ENCODE data around the gene CCNE1.
A peak's percentile ranks its signal among the peaks of the same experiment; 100 is the strongest.

Gene CCNE1

DNA sequence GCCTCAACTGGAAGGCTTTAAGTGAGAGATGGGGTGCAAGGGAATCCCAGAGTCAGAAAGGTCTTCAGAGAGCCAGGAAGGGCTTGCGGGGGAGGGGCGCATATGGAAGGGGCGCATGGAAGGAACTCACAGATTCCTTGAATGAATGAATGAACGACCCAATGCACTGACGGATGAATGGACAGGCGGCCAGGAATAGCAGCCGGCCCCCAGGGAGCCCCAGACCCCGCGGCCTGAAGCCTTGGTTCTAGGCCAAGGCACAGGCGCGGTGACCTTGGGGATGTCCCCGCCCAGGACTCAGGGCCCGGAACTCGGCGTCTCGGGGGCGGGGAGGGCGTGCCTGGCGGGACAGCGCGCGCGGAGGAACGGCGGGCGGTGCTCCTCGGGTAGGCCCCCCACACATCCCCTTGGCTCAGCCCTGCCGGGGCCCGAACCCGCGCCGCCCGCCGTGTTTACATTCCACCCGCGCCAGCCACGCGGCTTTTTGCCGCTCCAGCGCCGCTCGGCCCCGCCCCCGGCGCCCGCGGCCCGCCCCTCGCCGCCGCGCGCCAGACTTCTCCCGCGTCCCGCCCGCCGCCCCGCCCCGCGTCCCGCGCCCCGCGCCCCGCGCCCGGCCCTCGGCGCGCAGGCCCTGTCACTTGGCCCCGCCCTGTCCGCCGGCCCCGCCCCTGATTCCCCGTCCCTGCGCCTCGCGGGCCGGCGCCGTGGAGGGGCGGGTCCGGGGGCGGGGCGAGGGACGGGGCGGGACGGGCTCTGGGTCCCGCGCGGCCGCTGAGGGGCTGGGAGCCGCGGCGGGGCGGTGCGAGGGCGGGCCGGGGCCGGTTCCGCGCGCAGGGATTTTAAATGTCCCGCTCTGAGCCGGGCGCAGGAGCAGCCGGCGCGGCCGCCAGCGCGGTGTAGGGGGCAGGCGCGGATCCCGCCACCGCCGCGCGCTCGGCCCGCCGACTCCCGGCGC is at the start of gene CCNE1:
Gene CCNE1 (plus strand): TSS at position 867 of the 955 bp plus-strand sequence. CDS start 565 bp downstream, outside the sequence.
- peak; percentile 91 for DNase-seq (ENCODE audit: low read depth)

DNA sequence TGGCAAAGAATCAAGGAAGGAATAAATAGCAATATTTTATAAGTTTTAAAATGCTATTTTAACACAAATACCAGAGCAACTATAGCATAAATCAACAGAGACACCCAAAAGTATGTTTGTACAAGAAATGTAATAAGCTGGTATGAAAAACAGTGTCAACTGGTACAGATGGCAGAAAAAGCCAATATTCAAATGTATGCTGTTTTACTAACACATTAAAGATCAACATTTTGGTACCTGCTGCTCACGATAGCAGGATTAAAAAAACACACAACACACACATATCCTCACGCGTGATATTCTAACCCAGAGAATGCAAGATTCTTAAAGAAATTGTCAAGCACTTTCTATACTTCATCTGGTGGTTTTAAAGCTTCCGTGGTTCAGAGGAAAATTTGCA is 48.6 kb upstream of the CCNE1 start:
- DNase-seq (ENCODE audit: low read depth) = no peak

DNA sequence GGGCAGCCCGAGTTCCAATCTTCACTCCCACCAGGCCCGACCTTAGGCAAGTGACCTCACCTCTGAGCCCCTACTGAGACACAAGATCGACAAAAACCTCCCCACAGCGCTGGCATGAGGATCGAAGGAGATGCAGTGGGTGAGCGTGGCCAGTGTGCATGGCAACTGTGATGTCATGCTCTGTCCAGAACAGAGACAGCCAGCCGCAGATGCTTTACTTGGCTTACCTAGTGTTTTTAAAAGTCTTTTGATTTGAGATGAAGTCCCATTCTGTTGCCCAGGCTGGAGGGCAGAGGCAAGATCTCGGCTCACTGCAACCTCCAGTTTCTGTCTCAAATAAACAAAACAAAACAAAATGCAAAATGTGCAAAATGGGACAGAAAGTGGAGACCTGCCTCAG is 47.4 kb upstream of the CCNE1 start:
- no peak for DNase-seq (ENCODE audit: low read depth)

DNA sequence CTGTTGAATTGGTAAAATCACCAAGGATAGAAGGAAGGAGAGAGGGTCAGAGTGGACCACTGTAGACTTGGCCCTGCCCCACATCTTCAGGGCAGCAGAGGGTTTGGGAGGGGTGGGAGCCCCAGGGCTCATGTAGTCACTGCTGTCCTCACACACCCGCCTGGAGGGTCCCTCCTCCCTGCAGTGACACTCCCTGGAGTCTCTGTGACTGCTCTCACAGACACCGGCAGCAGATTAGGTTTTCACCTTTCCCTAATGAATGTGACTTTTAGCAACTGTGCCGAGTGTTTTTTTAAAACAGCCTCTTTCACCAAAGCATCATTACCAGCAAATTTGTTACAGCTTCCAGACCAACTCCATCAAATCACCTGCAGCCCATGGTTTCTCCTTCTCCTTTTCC is 45.7 kb upstream of the CCNE1 start:
- no peak for DNase-seq (ENCODE audit: low read depth)

DNA sequence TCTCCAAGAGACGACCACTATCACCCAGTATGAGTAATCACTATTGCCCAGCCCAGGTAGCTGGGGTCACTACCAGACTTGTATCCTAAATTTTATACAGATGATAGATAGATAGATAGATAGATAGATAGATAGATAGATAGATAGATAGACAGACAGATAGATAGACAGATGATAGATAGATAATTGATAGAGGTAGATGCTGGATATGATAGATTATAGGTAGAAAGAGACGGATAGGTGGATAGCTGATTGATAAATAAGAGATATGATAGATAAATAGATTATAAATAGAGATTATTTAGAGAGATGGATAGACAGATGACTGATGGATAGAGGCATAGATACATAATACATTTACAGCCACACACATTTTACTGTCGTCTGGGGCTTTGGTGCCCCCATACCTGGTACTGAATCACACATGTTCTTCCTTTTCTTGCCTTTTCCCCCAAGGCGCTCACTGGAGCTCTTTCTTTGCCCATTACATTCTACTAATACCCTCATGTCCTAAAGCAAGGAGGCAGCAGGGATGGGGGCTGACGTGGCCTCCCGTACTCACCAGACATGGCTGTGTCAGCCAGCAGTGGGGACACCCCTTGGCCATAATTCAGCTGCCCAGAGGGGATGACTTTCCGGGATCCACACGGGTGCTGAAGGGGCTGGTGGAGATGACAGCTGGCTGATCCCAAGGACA is 44.6 kb upstream of the CCNE1 start:
- DNase-seq (ENCODE audit: low read depth) = no peak

DNA sequence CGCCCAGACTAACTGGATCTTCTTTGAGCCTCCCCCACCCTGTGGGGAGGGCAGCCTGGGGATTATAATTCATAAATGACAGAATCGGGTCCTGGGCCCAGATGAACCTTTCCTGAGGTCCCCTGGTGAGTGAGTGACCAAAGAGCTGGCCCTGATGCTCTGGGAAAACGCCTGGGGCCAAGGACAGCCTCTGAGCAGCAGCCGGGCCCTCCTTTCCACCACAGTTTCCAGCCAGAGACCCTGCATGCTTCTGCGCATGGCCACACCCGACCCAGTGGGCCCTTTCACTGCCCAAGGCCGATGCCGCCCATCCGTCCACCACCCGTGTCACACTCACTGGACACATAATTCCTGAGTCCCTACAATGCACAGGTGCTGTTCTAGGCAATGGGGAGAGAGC is 43.6 kb upstream of the CCNE1 start:
- DNase-seq (ENCODE audit: low read depth) = no peak

DNA sequence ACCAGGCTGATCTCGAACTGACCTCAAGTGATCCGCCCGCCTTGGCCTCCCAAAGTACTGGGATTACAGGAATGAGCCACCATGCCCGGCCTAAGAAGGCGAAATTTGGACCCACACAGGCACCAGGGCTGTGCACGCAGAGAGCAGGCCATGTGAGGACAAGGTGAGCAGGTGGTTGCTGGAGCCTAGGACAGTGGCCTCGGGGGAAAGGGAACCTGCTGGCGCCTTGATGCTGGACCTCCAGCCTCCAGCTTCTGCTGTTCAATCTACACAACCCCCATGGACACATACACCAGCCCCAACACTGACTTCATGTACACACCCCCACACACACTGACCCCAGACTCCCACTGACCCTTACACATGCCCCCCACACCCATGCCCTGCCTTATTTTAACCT is 41.8 kb upstream of the CCNE1 start:
- DNase-seq (ENCODE audit: low read depth) = no peak

DNA sequence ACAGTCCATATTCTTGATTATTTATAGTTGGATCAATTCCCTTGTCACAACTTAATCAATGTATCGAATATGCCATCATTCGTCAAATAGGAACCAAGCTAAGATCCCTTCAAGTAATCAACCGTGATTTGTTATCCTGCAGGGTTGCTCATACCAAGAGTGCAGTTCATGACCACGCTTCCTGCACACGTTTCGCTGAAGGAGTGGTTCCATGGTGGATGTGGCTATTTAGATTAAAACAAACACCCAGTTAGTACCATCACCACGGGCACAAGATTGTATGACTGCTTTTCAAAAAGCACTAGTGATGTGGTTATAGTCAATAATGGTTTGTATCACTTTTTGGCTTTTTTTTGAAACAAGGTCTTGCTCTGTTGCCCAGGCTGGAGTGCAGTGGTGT is 41.1 kb upstream of the CCNE1 start:
- DNase-seq (ENCODE audit: low read depth) = no peak

DNA sequence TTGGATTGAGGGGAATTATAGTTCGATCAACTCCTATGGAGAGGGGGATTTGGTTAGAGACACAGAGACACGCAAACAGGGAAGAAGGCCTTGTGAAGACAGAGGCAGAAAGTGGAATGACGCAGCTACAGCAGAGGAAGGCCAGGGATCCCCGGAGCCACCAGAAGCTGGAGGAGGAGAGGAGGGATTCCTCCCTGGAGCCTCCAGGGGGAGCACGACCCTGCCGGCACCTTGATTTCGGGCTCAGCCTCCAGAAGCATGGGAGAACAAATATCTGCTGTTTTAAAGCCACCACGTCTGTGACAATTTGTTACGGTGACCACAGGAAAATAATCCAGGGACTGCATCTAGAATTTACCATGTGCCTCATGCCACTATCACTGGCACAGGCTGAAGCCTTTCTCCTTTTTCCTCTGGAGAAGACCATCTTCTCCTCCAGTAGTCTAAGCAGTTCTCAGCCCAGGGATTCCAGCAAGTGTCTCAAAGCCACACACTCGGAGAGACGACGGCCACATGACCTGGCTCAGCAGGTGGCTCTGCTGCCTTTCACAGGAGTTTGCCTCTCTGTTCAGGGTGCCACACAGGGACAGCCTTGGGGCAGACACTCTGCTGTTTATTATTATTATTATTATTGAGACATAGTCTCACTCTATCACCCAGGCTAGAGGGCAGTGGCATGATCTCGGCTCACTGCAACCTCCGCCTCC is 39.9 kb upstream of the CCNE1 start:
- DNase-seq (ENCODE audit: low read depth) = no peak

DNA sequence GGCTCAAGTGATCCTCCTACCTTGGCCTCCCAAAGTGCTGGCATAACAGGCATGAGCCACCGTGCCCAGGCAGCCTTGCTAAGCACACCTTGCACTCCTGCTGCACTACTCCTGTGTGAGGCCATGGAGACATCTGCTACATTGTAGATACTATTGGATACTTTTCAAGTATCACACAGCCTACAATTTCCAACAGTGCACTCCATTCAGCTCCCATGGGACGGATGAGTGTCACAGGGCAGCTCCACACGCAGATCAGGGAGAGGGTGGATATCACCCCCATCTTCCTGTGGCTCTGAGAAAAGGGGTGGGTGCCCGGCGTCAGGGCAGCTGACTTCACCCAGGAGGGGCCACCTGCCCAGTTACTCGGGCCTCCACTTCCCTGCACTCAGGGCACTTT is 39.1 kb upstream of the CCNE1 start:
- no peak for DNase-seq (ENCODE audit: low read depth)

DNA sequence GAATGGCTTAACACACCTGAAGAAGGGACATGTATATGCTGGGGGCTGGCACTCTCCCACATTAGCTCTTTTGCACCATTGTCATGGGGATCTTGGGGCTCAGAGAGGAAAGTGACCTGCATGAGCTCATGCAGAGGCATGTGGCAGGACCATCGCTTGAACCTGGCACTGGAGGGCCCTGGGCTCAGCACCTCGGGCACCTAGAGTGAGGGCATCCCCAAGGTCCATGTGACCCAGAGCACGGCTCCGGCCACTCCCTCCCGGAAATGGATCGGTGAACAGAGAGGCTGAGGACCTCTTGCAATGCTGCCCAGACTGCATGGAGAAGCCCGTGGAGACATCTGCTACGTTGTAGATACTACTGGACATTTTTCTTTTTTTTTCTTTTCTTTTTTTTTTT is 38.6 kb upstream of the CCNE1 start:
- DNase-seq (ENCODE audit: low read depth) = no peak

DNA sequence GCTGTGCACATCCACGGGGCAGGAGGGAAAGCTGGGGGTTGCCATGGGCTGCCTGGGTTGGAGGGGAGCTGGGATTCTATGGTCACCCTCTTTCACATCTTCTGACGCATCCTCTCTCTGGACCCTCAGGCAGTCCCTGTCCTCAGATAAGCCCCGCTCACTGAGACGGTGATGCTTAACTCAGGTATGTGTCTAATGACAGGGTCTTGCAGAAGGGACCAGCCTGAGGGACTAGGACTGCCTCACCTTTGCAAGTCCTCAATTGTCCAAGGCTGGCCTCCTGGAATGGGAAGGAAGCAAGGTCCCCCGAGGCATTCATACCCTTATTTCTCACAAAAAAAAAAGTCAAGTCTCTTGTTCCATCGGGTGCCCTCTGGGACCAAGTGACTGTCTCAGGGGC is 37.7 kb upstream of the CCNE1 start:
- no peak for DNase-seq (ENCODE audit: low read depth)

DNA sequence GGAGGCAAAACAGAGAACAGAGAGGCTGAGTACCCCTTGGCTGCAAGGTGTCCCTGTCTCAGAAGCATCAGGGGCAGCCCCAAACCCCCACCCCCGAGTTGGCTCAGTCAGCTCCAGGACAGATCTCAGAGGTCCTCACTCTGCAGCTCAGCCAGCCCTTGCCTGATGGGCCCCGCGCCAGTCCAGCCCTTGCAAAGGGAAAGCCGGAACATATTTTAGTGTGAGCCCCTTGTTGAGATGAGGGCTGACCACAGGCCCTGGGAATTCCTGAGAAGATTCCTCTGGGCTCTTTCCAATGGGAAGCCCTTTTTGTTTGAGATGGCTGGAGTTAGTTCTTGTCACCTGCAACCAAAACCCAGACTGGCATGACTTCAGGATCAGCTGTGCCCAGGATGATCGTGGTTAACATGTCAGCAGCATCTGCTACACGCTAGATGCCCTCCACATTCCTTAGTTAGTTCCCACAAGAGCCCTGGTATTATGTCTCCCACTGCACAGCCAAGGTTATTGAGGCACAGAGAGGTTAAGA is 33.9 kb upstream of the CCNE1 start:
- DNase-seq (ENCODE audit: low read depth) = no peak

DNA sequence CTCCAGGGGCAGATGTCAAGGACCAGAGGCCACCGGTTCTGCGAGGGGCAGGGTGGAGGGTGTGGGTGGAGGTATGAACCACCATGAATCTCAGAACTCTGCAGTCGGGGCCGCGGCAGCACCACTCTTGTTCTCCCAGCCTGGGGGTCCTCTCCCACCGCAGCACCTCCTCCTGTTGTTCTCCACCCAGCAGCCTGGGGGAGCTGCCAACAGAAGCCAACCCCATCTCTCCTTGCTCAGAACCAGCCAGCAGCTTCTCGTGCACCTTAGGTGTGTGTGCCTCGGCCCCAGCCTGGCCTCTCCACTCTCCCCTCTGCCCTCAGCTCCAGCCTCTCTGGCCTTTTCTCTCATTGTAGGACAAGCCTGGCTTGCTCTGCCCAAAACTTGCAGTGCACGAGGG is 31.9 kb upstream of the CCNE1 start:
- no peak for DNase-seq (ENCODE audit: low read depth)

DNA sequence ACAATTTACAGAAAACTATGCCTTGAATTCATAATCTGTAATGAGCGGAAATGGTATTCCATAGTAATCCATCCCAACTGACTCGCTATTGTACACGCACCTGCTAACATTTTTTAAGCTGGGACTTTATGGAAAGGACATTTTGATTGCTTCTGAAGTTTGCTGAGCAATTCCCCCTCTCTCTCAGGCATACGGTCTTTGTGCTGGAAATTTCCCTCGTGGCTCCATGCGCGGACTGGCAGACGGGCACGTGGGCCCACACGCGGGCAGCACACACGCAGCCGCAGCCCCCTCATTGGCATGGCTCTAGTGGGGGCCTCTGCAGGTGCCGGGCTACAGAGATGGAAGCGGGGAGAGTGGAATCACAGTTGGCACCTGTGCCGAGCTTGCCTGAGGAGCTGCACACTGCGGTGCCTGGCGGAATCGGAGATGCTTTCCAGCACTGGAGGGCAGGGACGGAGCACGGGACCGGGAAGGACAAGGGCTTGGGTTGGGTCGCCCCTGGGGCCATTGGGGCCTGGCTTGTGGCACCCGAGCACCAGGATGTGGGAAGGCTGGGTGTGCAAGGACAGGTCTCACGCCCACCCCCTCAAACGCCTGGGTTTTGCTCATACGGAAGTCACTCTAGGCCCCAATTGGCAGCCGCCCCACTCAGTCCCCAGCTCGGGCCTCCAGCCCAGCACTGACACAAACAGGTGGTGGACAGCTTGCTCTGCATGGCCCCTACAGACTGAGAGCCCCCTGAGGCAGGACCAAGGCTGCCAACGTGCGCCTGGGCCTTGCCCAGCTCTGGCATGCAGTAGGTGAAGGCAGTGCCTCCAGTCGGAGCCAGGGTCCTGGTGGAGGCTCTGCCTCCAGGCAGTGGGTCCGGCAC is 30.2 kb upstream of the CCNE1 start:
- DNase-seq (ENCODE audit: low read depth) = no peak

DNA sequence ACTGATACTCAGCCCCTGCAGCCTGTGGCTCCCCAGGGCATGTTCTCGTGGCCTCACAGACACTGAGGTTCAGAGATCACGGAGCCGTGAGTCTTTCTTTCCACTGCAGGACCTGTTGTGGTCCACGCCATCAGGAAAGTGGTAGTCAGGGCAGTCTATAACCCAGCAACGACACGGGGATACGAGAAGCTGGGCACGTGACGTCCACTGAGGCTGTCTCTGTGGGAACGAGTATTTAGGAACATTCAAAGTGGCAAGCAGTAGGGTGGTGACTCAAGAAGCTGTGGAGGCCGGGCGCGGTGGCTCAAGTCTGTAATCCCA is 29.6 kb upstream of the CCNE1 start:
- DNase-seq (ENCODE audit: low read depth) = no peak

DNA sequence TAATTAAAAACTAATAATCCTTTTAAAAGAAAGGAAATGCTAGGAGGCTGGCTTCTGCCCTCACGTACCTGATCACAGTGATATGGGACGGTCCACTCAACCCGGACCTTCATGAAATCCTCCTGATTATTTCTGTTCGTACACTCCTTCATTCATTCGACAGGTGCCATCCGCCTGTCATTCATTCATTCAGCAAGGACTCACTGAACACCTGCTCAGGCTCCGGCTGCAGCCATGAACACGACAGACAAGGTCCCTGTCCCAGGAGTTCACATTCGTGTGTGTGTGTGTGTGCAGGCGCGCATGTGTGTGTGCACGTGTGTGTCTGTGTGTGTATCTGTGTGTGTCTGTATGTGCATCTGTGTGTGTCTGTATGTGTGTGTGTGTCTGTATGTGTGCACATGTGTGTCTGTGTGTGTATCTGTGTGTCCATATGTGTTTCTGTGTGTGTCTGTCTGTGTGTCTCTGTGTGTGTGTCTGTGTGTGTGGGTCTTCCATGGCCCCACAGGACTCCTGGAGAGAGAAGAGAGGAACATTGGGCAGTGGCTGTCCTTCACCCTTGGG is 28.1 kb upstream of the CCNE1 start:
- DNase-seq (ENCODE audit: low read depth) = no peak

DNA sequence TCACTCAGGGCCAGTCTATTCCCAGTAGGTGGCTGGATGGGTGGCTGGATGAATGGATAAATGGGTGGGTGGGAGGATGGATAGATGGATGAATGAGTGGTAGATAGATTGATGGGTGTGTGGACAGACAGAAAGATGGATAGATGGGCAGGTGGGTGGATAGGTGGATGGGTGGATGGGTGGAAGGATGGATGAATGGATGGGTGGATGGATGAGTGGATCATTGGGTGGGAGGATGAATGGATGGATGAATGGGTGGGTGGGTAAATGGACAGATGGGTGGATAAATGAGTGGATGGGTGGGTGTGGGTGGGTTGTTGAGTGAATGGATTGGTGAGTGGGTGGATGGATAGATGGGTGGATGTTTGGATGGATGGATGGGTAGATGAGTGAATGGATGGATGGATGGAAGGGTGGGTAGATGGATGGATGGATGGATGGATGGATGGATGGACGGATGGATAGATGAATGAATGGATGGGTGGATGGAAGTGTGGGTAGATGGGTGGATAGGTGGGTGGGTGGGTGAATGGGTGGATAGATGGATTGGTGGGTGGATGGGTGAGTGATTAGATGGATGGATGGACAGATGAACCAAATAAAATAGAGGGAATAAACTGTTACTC is 27.1 kb upstream of the CCNE1 start:
- DNase-seq (ENCODE audit: low read depth) = no peak

DNA sequence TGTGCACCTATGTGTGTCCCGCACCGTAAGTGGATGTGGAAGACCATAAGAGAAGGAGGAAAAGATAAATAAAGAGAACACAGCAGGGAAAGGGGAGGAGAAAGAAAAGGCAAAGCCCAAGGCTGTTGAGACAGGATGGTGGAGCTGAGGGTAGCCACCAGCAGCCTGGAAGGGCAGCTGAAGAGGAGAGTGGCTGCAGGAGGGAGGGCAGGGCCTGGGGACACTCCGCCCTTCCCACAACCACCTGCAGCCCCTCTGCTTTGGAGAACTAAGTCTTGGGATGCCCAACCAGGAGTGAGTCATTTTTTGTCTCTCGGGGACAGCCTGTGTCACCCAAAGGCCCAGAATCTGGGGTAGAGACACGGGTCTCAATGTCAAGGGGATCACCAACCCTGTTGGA is 26.4 kb upstream of the CCNE1 start:
- no peak for DNase-seq (ENCODE audit: low read depth)

DNA sequence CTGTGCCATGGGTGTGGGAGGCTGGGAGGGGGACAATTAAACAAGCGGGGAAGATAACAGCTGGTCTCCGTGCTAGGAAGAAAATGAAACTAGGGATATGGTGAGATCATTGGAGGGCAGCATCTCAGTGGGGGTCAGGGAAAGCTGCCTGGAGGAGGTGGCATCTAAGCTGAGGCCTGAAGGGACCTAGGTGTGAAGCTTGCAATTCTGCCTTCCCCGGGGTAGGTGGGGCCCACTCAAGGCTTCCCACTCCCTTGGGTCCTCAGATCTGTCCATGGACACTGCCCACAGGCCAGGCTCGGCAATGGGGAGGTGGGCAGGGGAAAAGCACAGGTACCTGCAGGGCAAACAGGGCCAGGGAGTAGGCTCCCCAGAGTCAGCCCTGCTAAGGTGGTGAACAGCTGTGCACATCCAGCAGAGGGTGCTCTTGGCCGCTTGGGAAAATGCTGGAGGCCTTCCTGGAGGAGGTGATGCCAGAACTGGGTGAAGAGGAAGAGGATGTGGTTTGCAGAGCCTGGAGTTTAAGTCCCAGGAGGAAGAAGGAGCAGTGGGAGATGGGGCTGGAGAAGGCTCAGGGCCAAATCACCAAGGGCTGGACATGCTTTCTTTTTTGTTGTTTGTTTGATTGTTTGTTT is 25.7 kb upstream of the CCNE1 start:
- no peak for DNase-seq (ENCODE audit: low read depth)

All from activated gamma-delta T cell treated with anti-CD3 and anti-CD28 coated beads, Interleukin-2, amount 50 U/mL, for 16 hours (primary cell).